IPS-18c (cell line): ENCODE results near the gene NCSTN.

Experiments used
- H3K4me3 ChIP-seq: 2 replicates; pipeline ENCODE4 v1.7.0; 2013; ENCODE audit warnings: low read depth, mild to moderate bottlenecking, low read length, moderate library complexity; ENCODE audit not compliant: insufficient read depth
- H3K9me3 ChIP-seq: one replicate; pipeline ENCODE4 v1.6.1; 2013; ENCODE audit warnings: mild to moderate bottlenecking, low read length, moderate library complexity; ENCODE audit not compliant: control insufficient read depth, insufficient read depth

The NCSTN gene

DNA sequence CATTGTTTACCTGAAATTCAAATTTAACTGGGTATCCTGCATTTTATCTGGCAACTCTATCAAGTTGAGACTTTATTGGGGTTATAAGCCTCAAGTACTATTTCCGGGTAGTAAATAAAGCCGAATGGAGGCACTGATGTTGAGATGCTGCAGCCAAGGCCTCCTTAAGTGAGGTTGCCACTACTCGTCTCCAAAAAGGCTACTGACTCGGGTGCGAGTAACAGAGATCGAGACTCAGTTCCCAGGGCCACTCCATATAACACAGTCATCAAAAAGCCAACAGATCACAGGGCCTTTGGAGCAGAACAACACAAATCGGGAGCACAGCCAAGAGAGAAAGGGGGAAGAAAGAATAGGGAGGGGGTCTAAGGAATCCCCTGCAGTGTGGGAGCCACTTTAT is 657 bp upstream of the NCSTN start:
- H3K4me3 ChIP-seq, result peak overlapping the region; percentile 87
- no peaks in the 10 kb centered on the region for H3K9me3 ChIP-seq

DNA sequence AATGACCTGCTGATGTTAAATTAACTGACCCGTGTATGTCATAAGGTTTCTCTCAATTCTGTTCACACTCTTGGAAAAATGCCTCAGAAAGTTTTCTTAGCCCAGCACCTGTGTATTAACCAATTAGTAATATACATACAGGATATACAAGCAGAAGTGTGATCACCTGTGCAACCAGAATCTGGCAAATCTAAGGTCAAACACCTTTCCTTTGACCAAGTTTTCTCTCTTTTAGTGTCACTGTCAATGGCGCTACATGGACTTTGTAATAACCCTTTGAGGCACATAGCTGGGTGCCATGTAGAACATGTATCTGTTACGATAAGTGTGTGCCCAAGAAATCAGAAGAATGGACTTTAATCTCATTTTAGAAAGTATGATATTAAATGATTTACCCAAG is 1.1 kb downstream of the NCSTN start:
- Histone ChIP-seq H3K9me3 (no peaks in the 10 kb centered on the region), H3K4me3 (peak overlapping the region; percentile 87)

DNA sequence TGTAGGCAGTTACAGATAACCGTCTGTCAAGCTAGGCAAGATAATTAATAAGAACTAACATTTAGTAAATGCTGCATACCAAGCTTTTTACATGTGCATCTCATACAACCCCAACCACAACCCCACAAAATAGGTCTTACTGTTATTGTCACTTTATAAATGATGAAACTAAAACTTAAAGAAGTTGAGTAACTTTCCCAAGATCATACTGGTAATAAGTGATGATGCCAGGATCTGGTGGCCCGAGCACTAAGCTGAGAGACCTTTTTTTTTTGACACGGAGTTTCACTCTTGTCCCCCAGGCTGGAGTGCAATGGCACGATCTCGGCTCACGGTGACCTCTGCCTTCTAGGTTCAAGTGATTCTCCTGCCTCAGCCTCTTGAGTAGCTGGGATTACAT is 1.8 kb downstream of the NCSTN start:
- H3K4me3 ChIP-seq, result no peak overlapping the region
- no peaks in the 10 kb centered on the region for H3K9me3 ChIP-seq

DNA sequence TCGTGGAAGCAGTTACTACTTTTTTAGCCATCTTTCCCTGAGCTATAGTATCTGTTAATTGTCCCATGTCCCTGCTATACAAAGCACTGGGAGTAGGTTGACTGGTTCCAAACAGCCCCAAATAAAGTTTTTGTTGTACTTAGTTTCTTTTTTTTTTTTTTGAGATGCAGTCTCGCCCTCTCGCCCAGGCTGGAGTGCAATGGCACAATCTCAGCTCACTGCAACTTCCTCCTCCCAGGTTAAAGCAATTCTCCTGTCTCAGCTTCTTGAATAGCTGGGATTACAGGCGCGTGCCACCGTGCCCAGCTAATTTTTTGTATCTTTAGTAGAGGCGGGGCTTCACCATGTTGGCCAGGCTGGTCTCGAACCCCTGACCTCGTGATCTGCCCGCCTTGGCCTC is 3.3 kb downstream of the NCSTN start:
- no peak overlapping the region for H3K4me3 ChIP-seq
- no peaks in the 10 kb centered on the region for H3K9me3 ChIP-seq

DNA sequence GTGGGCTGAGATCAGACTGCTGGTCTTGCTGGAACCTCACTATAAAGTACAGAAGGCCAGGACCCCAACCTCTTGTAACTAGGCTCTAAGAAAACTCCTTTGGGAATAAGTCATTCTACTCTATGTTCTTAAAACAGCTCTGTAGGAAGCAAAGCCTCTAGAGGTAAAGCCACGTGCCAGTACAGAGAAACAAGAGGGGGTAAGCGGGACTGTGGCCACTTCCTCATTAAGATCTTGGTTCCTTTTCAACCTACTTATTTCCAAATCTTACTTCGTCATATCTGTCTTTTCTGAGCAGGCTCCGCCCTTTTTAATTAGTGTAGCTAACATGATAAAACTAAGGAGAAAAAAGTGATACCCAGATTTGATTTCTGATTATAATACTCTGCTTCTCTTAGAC is 3.8 kb downstream of the NCSTN start:
- H3K4me3 ChIP-seq, result no peak overlapping the region
- no peaks in the 10 kb centered on the region for H3K9me3 ChIP-seq

- Histone ChIP-seq H3K9me3 (no peaks in the 10 kb centered on the region), H3K4me3 (no peak overlapping the region)
Observed at GRCh38 chr1:160351629-160352028, 8.4 kb downstream of the NCSTN start.

- H3K4me3 ChIP-seq, result no peak overlapping the region
- no peaks in the 10 kb centered on the region for H3K9me3 ChIP-seq
Observed at GRCh38 chr1:160352555-160352954, 9.4 kb downstream of the NCSTN start.

DNA sequence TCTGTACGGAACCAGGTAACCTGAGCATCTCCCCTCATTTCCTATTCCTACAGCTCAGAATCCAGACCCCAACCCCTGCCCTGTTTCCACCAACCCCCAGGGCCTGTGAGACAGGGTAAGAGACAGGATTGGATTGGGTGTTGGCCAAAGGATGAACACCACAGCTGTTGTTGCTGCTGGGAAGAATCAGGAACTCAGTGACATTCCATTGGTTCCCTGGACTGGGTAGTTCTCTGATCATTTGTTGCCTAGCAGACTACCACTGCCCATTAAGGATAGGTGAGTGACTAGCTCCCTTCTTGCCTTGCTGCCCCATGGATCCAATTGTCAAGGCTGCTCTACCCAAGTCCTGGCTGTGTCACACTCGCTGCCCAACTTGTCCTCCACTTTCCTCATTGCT is 10.0 kb downstream of the NCSTN start:
- H3K9me3 ChIP-seq, result no peaks in the 10 kb centered on the region
- no peak overlapping the region for H3K4me3 ChIP-seq

GRCh38 chr1:160354388-160354985 is 11.3 kb downstream of the NCSTN start:
- H3K4me3 ChIP-seq, result no peak overlapping the region

DNA sequence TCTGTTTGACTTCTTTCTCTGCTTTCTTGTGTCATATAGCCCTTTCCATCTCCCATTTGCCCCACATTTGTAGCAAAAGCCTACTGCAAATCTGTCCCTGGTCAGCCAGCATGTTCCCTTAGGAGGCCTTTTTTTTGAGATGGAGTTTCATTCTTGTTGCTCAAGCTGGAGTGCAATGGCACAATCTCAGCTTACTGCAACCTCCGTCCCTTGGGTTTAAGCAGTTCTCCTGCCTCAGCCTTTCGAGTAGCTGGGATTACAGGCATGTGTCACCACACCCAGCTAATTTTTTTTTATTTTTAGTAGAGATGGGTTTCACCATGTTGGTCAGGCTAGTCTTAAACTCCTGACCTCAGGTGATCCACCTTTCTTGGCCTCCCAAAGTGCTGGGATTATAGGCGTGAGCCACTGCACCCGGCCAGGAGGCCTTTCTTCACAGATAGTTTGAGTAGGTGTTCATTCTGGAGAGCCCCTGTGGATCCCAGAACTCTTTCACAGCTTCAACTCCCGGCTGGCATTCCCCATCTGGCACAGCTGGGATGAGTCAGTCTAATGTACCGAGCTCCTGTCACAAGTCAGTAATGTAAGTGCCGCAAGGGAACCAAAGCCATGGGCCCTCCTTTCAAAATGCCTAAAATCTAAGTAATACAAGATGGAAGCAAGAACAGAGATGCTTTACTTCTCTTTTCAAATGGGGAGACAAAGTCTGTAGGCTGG is 14.3 kb downstream of the NCSTN start:
- H3K4me3 ChIP-seq, result no peak overlapping the region
- no peaks in the 10 kb centered on the region for H3K9me3 ChIP-seq

More at GRCh38 chr1:160354388-160354985, 11.3 kb downstream of the NCSTN start:
- H3K9me3 ChIP-seq, result no peaks in the 10 kb centered on the region

- no peaks in the 10 kb centered on the region for H3K9me3 ChIP-seq
- no peak overlapping the region for H3K4me3 ChIP-seq
Observed at GRCh38 chr1:160358073-160358472, 14.9 kb downstream of the NCSTN start.

DNA sequence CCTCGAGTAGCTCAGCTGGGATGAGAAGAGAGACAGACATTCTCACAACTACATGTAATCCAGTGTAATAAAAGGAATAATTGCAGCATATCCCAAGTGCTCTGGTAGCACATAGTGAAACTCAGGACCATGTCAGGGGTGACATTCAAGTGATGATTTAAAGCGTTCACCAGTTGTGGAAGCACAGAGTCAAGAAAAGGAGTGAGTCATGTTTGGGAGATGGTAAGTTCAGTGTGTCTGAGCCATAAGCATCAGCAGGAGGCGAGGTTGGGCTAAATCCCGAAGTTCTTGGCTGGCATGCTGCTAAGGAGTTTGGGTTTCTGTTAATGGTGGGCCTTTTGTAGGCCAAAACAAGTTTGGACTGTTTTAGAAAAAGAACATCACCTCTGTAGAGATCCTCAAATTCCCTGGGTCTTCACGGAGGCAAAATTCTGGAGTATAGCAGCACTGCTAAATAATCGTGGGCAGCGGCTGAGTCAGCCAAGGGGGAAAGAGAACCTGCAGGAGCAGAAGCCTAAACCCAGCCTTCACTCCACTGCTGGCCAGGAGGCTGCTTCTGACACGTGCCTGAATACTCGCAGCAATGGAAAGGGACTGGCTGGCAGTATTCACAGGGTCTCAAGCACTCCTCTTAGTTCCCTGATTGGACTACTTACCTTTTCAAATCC is 16.5 kb downstream of the NCSTN start:
- H3K9me3 ChIP-seq, result no peaks in the 10 kb centered on the region
- H3K4me3 ChIP-seq, result no peak overlapping the region

- H3K4me3 ChIP-seq, result no peak overlapping the region
- no peaks in the 10 kb centered on the region for H3K9me3 ChIP-seq
Observed at GRCh38 chr1:160360227-160360695, 17.1 kb downstream of the NCSTN start.

DNA sequence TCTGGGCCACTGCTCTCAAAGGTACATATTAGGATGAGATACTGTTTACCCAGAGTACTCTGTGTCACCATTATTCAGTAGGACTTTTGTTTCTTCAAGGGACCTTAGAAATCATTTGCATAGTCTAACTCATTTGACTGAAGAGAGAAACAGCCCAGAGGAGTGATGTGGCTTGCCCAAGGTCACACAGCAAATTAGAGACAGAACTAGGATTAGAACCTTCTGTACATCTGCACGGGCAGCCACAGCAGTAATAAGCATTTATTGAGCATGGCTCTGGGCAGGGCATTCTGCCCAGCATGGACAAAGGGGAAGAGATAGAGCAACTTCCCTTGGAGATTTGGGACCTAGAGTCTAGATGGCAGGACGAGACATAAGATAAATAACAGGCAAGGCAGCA is 18.0 kb downstream of the NCSTN start:
- H3K4me3 ChIP-seq, result no peak overlapping the region
- no peaks in the 10 kb centered on the region for H3K9me3 ChIP-seq

DNA sequence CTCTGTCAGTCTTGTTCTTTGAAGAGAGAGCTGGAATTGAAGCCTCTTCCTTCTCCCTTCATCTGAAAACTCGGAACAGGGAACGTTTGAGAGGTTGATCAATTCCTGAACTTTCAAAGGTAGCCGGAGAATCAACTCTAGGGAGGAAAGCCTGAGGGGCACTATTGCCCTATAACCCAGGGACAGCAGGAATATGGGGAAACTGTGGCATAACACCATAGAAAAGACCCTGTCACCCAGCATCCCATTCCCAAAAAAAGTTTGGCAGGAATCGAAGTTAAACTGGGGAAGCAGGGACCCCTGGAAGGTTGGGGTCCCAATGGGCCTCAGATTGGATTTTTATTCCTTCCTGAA is 18.6 kb downstream of the NCSTN start:
- Histone ChIP-seq H3K4me3 (no peak overlapping the region; the same call in 1 of the 2 replicates), H3K9me3 (no peaks in the 10 kb centered on the region)

GRCh38 chr1:160362168-160362957 is 19.2 kb downstream of the NCSTN start:
- no peak overlapping the region for H3K4me3 ChIP-seq
- no peaks in the 10 kb centered on the region for H3K9me3 ChIP-seq

DNA sequence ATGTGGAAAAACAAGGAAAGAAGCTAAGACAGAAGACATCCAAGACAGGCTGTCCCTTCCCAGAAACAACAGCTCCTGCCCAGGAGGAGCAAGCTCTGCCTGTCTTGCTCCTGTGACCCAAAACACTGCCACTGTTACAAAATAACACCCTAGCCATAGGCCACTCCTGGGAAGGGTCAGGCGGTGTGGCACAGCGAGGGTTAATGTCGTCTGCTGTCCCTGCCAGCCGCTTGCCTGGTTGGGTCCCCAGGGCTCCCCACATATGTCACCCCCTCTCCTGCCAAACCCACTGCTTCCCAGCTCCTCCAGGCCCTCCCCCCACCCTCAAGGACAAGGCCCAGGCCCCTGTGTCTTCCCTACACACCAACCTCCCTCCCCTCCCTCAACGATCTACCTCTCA is 19.8 kb downstream of the NCSTN start:
- no peak overlapping the region for H3K4me3 ChIP-seq

More for the DNA sequence above, 19.8 kb downstream of the NCSTN start:
- H3K9me3 ChIP-seq, result no peaks in the 10 kb centered on the region
